LHCN-M2 (cell line): ENCODE measurements around the gene MYO10. TPM values are rescaled to one million over a fixed set of nuclear protein-coding genes. Genes with fewer than 3 reads are reported as not detected.
"Not testable (repeated sequence)": the region's sequence is repeated elsewhere in the genome, so short reads cannot be mapped to it uniquely, and the experiment has no call there.

ENCODE experiments used
- DNase-seq: peaks from one replicate; pipeline ENCODE4 v3.0.0-alpha.2; 2012; ENCODE audit warnings: low read depth
- polyA plus RNA-seq: library from polyadenylated mRNA; unstranded; fragments of >200 nt; gene quantifications from one replicate; pipeline ENCODE4 v1.2.1, GENCODE V29; 2012; ENCODE audit warnings: missing spikeins
- total RNA-seq: library from RNA; depleted of rRNA; stranded (reverse); fragments of >200 nt; gene quantifications from 2 replicates; pipeline ENCODE4 v1.2.3, GENCODE V29; 2014; rRNA removed

The MYO10 gene
- total RNA-seq = 21.5 and 29.8 TPM in 2 replicates
- 25.1 TPM for polyA plus RNA-seq

- DNase-seq = peak; percentile 68
Measured at GRCh38 chr5:16936150-16936988, at the start of gene MYO10. MYO10 (minus strand) TSS chr5:16936288; CDS start chr5:16935808, 480 bp downstream.

- DNase-seq = not testable (repeated sequence)
Measured at GRCh38 chr5:16985304-16985703, 49.2 kb upstream of the MYO10 start.

- no peak for DNase-seq
Measured at GRCh38 chr5:16983972-16984371, 47.9 kb upstream of the MYO10 start.

- peak; percentile 29 for DNase-seq
Measured at GRCh38 chr5:16983022-16983639, 47.0 kb upstream of the MYO10 start.

GRCh38 chr5:16981700-16982099 lies 45.6 kb upstream of the MYO10 start:
- DNase-seq = no peak

- peak; percentile 31 for DNase-seq
Measured at GRCh38 chr5:16980983-16981382, 44.9 kb upstream of the MYO10 start.

- DNase-seq = no peak
Measured at GRCh38 chr5:16978296-16978695, 42.2 kb upstream of the MYO10 start.

- no peak for DNase-seq
Measured at GRCh38 chr5:16976625-16977008, 40.5 kb upstream of the MYO10 start.

GRCh38 chr5:16975950-16976624 lies 40.0 kb upstream of the MYO10 start:
- DNase-seq = peak; percentile 38

- no peak for DNase-seq
Measured at GRCh38 chr5:16974981-16975380, 38.9 kb upstream of the MYO10 start.

GRCh38 chr5:16970826-16971225 lies 34.7 kb upstream of the MYO10 start:
- DNase-seq = peak; percentile 26

- DNase-seq = no peak
Measured at GRCh38 chr5:16970260-16970659, 34.2 kb upstream of the MYO10 start.

- DNase-seq = no peak
Measured at GRCh38 chr5:16965581-16965980, 29.5 kb upstream of the MYO10 start.

- no peak for DNase-seq
Measured at GRCh38 chr5:16963821-16964220, 27.7 kb upstream of the MYO10 start.

GRCh38 chr5:16961131-16961530 lies 25.0 kb upstream of the MYO10 start:
- no peak for DNase-seq

- peak; percentile 94 for DNase-seq
Measured at GRCh38 chr5:16957304-16958196, 21.5 kb upstream of the MYO10 start.

GRCh38 chr5:16953729-16954128 lies 17.6 kb upstream of the MYO10 start:
- no peak for DNase-seq

GRCh38 chr5:16952968-16953671 lies 17.0 kb upstream of the MYO10 start:
- no peak for DNase-seq

GRCh38 chr5:16946725-16947124 lies 10.6 kb upstream of the MYO10 start:
- no peak for DNase-seq

- no peak for DNase-seq
Measured at GRCh38 chr5:16944816-16945562, 8.9 kb upstream of the MYO10 start.
